Brain microvascular endothelial cell (primary cell): ENCODE measurements around the gene FARP1.

Source experiments
- DNase-seq: peaks from one replicate; pipeline ENCODE4 v3.0.0-alpha.2; 2020
- H3K27ac ChIP-seq: fragments of 250-450 bp; sonication (Bioruptor Pico); 2 replicates; pipeline ENCODE4 v1.5.1; 2020; ENCODE audit warnings: mild to moderate bottlenecking, moderate library complexity
- H3K27me3 ChIP-seq: fragments of 250-450 bp; sonication (Bioruptor Pico); replicated peaks from 2 replicates; pipeline ENCODE4 v1.5.1; 2020; ENCODE audit warnings: mild to moderate bottlenecking
- H3K36me3 ChIP-seq: fragments of 250-450 bp; sonication (Bioruptor Pico); replicated peaks from 2 replicates; pipeline ENCODE4 v1.5.1; 2020; ENCODE audit warnings: mild to moderate bottlenecking
- H3K4me3 ChIP-seq: 2 replicates; pipeline ENCODE4 v1.5.1; 2011; ENCODE audit warnings: low read depth, mild to moderate bottlenecking, control low read depth, low read length, moderate library complexity
- CTCF ChIP-seq: IDR thresholded peaks from 2 replicates; pipeline ENCODE4 v1.5.1; 2011; ENCODE audit warnings: low read depth, mild to moderate bottlenecking, moderate library complexity, low read length, control low read depth, inconsistent platforms; ENCODE audit errors: missing control alignments
- in situ Hi-C: cut with HindIII; loops from 2 replicates; pipeline ENCODE4 v1.10.0; 2017; ENCODE audit warnings: low sequenced_read_pairs, low pct_ligation_motif_present

Gene FARP1

GRCh38 chr13:98325724-98326123, 182.8 kb downstream of the FARP1 start:
- DNase-seq: no peak
- TF ChIP-seq CTCF: no peak
- no peaks in the 10 kb centered on the region for H3K27me3 ChIP-seq
- H3K36me3 ChIP-seq: no peaks in the 10 kb centered on the region
- H3K27ac ChIP-seq: no peak overlapping the region
- H3K4me3 ChIP-seq: no peak overlapping the region
- in situ Hi-C loops: no loop called here

- no peak for TF ChIP-seq CTCF
- DNase-seq: no peak
- H3K4me3 ChIP-seq: no peak overlapping the region
- no peaks in the 10 kb centered on the region for H3K27me3 ChIP-seq
- H3K27ac ChIP-seq: no peak overlapping the region
- H3K36me3 ChIP-seq: no peaks in the 10 kb centered on the region
- in situ Hi-C loops: no loop called here
Observed at GRCh38 chr13:98326291-98326690, 183.4 kb downstream of the FARP1 start.

GRCh38 chr13:98327371-98328270, 184.7 kb downstream of the FARP1 start:
- H3K36me3 ChIP-seq: no peaks in the 10 kb centered on the region
- no peak overlapping the region for H3K4me3 ChIP-seq
- in situ Hi-C loops: no loop called here
- TF ChIP-seq CTCF: no peak
- H3K27me3 ChIP-seq: no peaks in the 10 kb centered on the region
- H3K27ac ChIP-seq: peak overlapping the region; percentile 27
- DNase-seq: peak; percentile 78

- in situ Hi-C loops: no loop called here
- no peaks in the 10 kb centered on the region for H3K27me3 ChIP-seq
- H3K27ac ChIP-seq: no peak overlapping the region
- DNase-seq: no peak
- H3K4me3 ChIP-seq: no peak overlapping the region
- no peaks in the 10 kb centered on the region for H3K36me3 ChIP-seq
- no peak for TF ChIP-seq CTCF
Observed at GRCh38 chr13:98328511-98328910, 185.6 kb downstream of the FARP1 start.

- no peak for DNase-seq
- no peak for TF ChIP-seq CTCF
- Histone ChIP-seq H3K4me3 (no peak overlapping the region), H3K27me3 (no peaks in the 10 kb centered on the region), H3K36me3 (no peaks in the 10 kb centered on the region), H3K27ac (no peak overlapping the region)
- in situ Hi-C loops: no loop called here
Observed at GRCh38 chr13:98332222-98332621, 189.3 kb downstream of the FARP1 start.
